ENCODE data around the gene HOXB9.

HOXB9 gene

DNA sequence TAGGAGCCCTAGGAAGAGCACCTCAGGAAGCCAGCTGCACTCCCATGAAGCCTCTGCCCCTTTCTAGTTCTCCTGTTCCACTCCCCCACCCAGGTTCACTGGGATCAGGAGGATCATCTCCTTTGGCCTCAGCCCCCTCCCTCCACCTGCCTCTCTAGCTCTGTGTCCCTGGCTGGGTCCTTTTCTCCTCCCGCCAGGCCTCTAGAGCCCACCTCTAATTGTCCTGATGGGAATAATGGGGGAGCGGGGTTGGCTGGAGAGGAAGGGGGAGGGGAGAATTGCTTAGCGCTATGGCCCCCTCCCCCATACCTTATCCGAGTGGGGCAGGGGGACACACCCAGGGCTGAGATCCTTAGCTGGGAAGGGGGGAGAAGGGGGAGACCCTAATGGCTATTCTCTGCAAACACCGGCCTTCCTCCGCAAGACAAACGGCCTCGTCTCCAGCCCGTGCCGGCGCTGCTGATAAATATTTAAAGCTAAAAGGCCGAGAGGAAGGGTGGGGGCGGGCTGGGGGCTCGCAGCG is 16.3 kb downstream of the HOXB9 start:
- DNase-seq = no peak

DNA sequence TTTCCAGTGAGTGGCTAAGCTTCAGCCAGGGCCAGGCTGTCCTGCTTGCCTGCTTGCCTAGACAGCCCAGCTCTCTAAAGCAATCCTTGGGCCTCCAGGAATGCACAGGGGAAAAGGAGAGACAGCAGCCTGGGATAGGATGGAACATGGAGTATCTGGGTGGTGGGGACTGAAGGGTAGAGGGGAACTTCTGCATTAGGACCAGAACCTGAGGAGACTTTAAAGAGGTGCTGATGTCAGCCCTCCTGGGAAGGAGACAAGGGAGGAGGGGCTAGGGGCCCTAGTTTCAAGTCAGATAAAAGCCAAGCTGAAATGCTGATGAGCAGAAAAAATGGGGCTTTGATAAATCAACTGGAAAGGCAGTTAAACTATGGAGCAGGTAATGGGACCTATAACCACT is 17.1 kb downstream of the HOXB9 start:
- no peak for DNase-seq

DNA sequence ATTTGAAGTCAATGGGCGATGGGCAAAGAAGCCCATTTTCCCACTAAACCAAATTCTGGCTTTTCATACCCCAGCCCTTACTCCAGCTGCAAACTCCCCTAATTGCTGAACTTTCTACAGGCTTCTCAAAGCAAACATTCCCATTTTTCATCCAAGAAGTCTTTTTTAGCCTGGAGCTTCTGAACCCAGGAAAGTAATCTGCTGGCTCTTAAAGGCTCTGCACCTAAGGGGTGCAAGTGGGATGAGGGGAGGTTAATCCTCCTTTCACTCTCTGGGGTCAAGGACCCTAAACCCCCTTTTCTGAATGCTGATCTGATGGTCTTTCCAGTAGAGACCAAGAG is 17.7 kb downstream of the HOXB9 start:
- no peak for DNase-seq

DNA sequence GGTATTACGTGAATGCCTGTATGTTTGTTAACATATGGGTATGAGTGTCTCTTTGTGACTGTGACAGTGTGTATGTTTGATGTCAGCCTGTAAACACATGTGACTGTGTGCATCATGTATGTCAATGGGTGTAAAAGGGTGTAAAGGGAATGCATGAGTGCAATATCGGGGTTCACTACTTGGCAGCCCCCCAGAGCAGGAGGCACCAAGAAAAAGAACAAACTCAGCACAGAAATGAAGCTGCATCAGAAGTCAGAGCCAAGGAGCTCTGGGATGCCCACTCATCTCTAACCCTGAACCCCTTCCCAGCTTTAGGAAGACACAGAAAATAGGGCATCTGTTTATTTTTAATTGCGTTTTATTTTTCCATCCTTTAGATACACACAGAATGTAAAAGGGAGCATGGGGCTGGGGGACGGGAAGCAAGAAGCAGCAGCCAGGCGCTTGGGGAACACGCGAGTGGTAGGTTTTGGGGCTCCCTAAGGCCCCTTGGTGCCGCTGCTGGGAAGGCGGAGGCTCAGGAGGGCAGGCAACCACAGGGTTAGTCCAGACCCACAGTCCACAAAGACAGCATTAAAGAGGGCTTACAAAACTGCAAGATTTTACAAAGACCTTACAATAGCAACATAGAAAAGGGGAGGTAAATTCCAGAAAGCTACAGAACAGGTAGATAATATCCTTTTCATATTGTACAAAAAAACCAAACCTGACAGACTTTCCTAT is 19.1 kb downstream of the HOXB9 start:
- DNase-seq = no peak

DNA sequence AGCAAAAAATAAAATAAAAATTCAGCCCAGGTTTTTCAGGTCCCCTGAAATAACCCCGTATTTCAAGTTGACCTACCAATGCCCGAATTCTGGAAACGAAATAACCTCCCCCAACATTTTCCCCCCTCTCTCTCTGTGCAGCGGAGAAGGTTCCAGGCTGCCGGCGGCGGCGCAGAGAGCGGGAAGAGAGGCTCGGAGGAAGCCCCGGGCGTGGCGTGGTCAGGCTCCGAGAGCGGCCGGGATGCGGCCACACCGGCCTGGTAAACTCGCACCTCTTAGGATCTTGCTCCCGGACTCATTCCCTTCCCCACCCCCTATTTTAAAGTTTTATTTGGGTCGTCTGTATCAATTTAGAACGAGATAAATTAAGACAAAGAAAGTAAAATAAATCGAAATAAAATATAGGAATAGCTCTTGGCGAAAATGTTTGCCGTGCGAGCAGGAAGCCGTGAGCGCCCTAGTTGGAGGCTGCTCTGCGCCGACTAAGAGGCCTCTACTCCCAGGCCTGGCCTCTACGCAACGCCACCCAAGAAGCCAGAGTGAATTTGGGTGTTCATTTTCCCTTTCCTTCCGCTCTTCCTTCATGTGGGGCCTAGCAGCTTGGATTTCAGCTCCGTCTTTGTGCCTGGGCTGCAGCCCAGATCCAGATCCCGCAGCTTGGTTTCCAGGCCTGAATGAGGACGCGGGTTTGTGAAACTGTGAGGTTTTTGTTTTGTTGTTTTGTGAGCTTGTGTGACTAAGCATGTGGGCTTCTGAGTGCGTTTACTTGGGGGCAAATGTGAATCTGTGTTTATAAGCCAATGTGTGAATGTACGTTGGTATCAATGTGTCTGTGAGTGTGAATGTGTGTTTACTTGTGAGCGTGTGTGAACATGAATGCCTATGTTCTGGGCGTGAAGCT is 19.9 kb downstream of the HOXB9 start:
- no peak for DNase-seq

DNA sequence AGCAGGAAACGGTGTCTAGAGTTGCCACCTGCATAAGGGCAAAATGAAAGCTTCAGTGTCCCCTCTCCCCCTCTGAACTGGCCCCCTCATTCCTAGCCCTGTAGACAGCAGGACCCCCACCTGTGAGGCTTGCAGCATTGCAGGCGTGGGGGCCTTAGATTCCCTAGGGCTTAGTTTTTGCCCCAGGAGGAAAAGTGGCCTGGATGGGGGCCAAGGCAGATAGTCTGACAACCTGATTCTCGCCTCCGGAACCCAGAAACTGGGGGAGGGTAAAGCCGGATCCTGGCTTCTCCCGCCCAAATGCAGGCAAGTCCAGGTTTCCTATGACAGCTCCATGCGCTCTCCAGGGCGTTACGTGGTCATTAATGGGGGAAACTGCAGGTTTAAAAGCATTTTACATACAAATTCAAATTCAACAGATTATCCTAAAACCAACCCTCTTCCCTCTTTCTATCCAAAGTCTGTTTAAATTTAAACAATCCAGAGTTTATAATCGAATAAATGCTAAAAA is 20.7 kb downstream of the HOXB9 start:
- no peak for DNase-seq

DNA sequence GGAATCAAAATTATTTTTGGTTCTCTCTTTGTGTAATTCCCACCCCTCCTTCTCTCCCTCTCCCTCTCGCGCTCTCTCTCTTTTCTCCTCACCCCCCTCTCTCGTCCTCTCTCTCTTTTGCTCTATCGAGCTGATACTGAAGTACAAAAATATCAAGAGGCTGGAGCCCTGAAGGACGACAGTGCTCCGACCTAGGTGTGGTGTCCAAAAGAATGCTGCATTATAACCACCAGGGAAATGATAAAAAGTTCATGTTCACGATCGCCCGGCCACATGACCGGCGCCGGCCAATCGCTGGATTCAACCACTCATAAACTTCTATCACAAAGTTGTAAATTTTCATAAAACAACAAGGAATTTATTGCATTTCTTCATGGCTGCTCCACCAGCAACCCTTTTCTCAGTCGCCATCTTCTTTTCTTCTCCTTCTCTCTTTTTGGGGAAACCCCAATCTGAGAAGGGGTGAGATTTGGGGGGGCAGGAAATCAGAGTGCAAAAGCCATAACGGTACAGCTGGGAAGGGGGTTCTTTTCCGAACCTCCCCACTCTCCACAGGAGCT is 21.3 kb downstream of the HOXB9 start, which contains the start of gene HOXB6:
TSS of gene HOXB6 (minus strand) at position 217 of the 560 bp plus-strand sequence. CDS start 6,836 bp downstream, outside the sequence.
- DNase-seq = no peak

DNA sequence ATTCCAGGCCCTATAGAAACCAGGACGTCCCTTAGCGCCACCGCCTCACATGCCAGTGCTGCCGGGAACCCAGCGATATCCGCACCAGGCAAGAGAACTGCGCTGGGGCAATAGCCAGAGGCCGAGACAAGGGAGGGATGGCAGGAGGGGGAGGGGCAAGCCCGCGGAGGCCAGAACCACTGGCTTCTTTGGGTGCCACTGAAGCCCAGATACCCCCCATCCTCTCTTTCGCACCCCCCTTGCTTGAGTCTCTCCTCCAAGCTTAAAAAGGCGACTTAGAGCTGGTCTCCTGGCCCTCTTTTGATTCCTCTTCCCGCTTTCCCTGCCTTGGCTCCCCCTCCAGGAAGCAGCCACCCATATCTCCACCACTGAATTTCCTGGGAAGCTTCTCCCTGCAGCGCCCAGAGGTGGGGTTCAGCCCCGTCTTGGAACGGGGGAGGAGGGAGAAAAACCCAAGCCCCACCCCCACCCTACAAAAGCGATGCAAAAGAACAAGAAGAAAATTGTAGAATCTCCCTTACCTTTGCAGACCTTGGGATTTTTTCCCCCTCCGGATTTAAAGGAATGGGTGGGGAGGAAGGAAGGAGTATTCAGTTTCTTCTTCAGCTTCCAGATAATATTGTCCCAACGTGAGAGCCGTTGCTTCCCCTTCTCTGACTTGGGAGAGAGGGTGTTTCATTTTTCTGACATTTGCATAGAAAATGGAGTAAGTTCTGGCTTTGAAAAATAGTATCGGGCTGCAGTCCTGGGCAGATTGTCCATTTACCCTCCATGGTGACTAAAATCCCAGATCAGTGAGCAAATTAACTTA is 22.0 kb downstream of the HOXB9 start:
- no peak for DNase-seq

DNA sequence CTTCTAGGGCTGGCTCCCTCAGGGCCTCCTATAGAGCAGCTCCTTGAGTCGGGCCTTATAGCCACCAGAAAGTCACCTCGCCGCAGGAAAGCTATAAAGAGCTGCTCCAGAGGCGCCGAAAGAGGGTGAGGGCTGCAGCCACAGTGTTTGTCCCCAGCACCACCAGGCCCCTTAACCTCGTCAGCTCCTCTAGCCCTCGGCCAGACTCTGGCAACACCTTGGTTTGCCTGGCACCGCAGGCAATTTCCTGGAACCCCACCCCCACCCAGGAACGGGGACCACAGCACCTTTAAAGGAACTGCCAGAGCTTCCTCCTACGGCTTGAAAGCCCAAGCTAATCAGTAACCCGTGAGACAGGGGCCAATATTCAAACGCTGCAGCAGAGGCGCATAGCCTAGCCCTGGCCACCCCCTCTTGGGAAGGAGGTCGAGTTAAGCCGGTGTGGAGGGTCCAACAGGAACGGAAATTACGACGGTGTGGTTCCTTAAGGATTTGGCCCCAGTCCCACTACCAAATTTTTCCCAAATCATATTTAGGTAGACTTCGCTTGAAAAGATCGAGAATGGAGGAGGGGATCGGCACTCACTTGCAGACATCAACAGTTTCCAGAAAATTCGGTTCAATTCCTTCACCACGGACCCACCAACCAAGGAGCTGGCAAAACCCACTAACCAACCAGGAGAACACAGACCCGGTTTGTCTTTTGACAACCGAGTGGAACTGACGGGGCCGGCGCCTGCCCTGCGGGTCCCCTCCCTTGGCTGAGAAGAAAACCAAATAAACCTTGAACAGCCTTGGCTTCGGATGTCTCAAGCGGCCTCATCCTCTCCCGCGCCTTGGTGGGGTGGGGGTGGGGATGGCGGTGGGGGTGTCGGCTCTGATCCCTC is 24.4 kb downstream of the HOXB9 start:
- no peak for DNase-seq

DNA sequence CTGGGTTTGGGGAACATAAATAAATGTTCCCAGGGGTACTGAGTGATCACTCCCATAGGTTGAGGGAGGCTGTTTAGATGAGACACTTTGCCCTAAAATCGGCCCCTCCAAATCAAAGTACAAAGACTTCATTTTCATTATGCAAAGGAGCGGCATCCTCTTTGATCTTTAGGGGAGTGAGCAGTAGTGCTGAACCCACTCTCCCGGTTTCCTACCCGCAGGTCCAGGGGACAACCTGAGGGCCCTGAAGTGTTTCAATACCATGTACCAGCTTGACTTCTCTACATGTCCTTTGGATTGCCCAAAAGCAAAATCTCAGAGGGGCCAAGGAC is 25.0 kb downstream of the HOXB9 start:
- DNase-seq = no peak

DNA sequence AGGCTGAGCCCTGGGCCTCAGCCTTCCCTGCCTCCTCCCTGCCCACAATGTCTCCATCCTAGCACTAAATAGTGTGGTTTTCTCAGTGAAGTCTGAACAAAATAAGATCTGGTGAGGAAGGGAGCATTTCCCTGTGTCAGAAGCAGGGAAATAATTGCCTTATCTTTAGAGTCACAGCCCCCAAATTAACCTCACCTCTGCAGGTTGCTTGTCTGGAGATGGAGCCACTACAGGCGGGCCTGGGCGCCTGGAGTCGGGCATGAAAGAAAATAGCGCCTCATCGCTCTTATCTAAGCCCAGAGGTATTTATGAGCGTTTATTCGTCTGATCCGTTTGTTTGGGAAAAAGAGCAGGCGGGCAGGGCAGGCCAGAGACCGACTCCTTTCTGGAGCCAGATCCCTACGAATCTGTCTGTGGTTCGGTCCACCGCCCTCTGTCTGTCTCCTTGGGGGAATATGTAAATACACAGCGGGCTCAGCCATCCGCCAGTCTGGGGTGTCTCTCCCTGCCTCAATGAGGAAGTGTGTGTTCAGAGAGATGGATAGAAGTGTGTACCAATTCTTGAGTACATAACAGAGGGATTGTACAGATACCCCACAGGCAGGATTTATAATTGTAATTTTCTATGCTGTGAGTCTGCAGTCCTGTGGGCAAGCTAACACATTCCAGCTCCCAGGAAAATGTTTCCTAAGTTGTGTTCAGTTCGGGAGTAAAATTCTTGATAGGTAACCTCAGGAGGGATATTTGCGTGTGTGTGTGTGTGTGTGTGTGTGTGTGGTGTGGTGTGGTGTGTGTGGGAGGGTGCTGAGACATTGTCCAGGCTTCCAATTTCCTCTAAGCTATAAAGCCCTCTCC is 25.7 kb downstream of the HOXB9 start:
- DNase-seq = no peak

DNA sequence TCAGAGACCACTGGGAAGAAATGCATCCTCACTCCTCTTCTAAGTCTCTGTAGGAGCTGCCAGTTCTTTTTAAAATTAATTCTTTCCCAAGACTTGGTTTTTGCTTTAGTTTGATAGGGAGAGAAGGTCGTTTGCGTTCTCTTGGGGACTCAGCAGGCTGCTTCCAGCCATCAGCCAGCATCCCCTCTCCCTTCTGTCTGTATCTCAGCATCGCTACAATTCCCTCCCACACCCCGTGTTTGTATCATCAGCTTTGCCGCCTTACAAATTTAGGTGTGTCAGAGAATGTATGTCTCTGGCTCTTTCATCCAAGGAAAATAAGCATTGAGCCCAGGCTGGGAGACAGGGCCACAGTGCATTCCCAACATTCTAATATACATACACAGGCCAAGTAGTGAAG is 26.8 kb downstream of the HOXB9 start:
- DNase-seq = no peak

DNA sequence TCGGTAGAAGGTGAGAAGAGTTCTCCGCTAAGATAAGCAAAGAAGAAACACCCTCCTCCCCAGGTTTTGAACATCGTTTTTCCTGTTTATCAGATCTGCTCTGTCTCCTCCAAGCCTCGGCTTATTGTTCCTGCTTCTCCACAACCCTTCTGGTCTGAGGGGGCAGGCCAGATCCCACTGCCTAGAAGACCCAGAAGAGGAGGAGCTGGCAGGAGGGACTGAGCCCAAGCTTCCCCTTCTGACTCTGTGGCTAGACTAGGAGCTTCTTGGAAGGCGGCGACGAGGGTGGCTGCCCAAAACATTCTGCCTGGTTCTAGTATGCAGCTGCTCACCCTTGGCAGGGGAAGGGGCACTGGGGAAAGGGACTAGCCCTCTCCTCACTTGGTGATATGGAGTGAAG is 27.4 kb downstream of the HOXB9 start:
- DNase-seq = no peak

DNA sequence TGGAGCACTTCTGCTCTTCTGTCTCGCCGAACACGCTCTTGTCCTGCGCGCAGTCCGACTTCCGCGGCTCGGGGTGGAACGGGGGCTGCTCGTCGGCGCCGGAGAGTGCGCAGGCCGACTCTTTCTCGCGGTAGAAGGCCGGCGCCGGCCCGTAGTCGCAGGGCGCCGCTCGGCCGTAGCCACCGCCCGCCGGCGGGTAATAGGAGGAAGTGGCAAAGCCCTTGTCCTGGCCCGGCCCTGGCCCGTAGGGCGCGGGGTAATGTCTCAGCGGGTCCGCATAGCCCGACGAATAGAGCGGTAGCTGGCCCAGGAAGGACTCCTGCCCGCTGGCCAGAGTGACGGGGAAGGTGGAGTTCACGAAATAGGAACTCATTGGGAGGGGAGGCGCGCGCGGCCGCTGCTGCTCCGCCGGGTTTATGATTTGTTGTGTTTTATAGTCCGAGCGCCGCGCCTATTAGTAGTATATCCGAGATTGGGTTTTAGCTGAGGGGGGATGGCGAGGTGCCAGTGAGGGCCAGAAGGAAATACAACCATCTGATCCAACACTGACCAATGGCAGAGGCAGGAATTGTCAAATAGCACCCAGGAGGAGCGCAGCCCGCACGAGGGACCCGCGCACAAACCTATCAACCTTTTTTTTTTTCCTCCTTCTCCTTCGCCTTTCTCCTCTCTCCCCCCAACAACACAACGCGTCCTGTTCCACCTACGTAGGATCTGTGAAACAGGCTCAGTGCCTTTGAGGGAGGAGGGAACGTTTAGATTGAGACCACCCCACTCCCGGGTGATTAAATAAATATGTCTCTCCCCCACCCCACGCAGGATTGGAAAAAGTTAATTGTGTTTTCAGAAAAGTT is 28.2 kb downstream of the HOXB9 start:
- DNase-seq = no peak

DNA sequence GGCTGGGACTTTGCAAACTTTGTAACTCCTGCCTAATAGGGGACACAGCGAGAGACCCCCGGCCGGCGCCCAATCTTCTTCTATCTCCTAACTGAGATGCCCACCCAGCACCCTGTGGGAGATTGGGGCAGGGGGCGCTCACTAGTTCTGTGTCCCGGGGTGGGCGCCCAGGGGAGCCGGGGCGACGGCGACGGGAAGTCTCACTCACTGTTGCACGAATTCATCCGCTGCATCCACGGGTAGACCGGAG is 28.7 kb downstream of the HOXB9 start:
- DNase-seq = no peak

DNA sequence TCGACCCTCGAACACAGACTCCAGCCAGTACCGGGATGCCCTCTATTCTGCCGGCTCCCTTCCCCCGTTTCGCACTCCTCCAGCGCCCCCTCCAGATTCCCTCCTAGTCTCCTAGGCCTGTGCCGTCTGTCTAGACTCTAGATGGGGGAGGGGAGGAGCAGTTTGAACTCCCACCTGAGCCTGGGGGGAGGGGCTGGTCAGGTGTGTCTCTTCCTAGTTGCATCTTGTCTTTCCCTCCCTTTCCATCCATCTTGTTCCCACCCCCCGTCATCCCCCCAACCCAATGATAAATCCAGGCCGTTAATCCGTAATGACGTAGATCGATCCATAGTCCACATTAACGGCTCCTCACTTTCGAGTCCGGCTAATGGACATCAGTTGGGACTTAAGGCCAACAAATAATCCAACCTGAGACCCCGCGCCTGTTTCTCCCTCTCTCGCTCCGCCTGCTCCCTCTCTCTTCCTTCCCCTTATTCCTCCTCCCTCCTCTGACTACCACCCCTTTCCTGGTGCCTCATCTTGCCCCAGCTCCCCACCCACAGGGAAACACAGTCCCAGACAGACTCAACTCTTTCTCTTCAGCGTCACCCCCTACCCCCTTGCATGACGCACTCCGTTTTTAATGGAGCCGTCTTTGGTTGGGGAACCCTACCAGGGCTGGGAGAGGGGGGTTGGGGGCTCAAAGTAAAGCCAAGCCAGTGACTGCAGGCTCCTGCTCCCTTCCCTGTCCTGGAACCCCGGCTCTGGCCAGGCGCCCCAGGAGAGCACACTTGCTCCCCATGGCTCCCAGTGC is 29.2 kb downstream of the HOXB9 start:
- no peak for DNase-seq

DNA sequence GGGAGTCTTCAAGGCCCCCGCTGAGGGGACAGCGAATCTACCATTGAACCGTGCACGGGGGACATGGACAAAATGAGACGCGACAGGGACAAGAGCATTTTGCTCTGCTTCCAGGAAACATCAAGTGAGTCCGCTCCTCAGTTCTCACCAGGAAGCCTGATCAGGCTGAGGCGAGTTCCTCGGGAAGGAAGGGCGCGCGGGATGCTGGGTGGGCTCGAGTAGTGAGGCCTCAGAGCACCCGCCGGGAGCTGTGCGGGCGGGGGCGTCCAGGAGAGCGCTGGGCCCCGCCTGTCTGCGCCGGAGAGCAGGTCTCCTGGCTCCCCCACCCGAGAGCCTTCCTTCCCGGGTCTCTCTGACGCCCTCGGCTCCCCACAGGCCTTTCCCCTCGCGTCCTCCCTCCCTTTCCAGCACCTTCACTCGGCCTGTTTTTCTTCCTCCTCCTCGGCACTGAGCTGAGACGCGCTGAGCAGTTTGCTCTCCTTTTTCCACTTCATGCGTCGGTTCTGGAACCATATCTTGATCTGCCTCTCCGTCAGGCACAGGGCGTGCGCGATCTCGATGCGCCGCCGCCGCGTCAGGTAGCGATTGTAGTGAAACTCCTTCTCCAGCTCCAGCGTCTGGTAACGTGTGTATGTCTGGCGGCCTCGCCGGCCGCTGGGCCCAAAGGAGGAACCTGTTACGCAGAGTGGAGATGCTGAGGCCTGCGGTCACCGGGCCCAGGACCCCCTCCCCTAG is 30.0 kb downstream of the HOXB9 start:
- DNase-seq = no peak

DNA sequence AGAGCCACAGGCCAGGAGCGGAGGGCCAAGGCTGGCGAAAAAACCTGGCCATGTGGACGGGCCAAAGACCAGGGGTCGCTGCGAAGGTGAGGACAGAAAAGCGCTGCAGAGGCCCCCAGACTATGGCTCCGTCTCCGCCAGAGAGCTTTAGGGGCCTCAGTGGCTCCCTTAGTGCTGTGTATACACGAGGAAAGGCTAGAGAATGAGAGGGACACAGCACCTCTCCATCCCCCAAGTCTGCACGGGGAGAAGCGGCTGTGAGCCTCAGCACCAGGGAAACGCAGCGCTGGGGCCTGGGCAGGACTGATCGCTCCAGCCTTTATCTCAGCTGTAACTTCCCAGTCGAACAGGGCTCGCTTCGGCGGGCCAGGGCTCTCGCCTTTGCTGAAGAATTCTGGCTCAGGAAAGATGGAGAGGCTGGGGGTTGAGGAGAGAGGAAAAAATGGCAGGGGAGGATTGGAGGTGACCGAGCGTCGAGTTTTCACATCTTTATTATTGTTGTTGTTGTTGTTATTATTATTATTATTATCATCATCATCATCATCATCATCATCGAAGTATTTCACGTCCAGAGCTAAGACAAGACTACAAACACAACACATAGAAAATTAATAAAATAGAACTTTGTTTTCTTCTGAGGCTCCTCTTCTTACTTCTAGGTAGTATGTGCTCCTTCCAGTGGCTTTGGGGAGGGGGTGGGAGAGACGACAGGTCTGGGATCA is 30.7 kb downstream of the HOXB9 start:
- DNase-seq = no peak

Data from midbrain (tissue), 1 donor.